K562 (cell line): ENCODE results near the gene SLC49A3. TPM values are rescaled to one million over a fixed set of nuclear protein-coding genes. Genes with fewer than 3 reads are reported as not detected.
A peak's percentile ranks its signal among the peaks of the same experiment; 100 is the strongest.

Source experiments
- ATAC-seq: fragments of 200-7000 bp; cut with Tn5 transposase; 3 replicates; pipeline ENCODE4 v1.9.1; 2020; ENCODE audit warnings: moderate library complexity
- BruUV-seq: library from RNA; stranded (reverse); fragments of 400-500 nt; replicated peaks from 2 replicates; lab custom pipeline; 2021; lab: Mats Ljungman, UMichigan
- CTCF ChIA-PET: fragments of 300-600 bp; formaldehyde crosslinking; extraction: SDS; loops from one replicate; lab custom pipeline; 2021; ENCODE audit warnings: low intra/inter-chr PET ratio; lab: Yijun Ruan, JAX
- POLR2A ChIA-PET: fragments of 300-600, 350-650 bp; sonication (Branson Sonifier 250); formaldehyde crosslinking; extraction: SDS; loops from one replicate; lab custom pipeline; 2021; ENCODE audit warnings: antibody characterized with exemption, inconsistent platforms; lab: Yijun Ruan, JAX
- DNase-seq, 4 experiments: peaks; one replicate each; pipeline versions ENCODE4 v3.0.0 to v3.0.0-alpha.2; 2011 to 2018; ENCODE audit warnings: low spot score in 3 of 4, mixed read lengths in 3 of 4; ENCODE audit errors: extremely low read depth in 1 of 4
- FAIRE-seq: peaks from 2 replicates; lab custom pipeline; 2011; peaks lifted over from hg19 to GRCh38; lab: Jason Lieb, UNC
- H2AFZ ChIP-seq: 2 replicates; pipeline ENCODE4 v1.6.0; 2011; ENCODE audit warnings: low read depth, low read length, control low read depth, inconsistent platforms
- H3K27ac ChIP-seq: fragments of 200-600 bp; 3 replicates; pipeline ENCODE4 v1.8.0; 2011; ENCODE audit warnings: low read depth, mild to moderate bottlenecking, control low read depth, inconsistent platforms, low read length, moderate library complexity, mixed read lengths; ENCODE audit errors: extremely low read depth
- H3K27me3 ChIP-seq, 2 experiments: fragments of 300-600 bp in 1 of 2; 2 replicates in 1 of 2; 3 replicates in 1 of 2; pipeline versions ENCODE4 v1.6.0 to v1.8.0; 2011; ENCODE audit warnings: inconsistent platforms in 2 of 2, low read length in 2 of 2, mild to moderate bottlenecking in 1 of 2, mixed read lengths in 1 of 2, moderate library complexity in 1 of 2; ENCODE audit not compliant: control insufficient read depth in 2 of 2, insufficient read depth in 2 of 2
- H3K36me3 ChIP-seq: fragments of 300-600 bp; 3 replicates; pipeline ENCODE4 v1.8.0; 2011; ENCODE audit warnings: mild to moderate bottlenecking, low read length, inconsistent platforms; ENCODE audit not compliant: control insufficient read depth, insufficient read depth
- H3K4me1 ChIP-seq, 2 experiments: fragments of 200-600 bp in 1 of 2; replicated peaks in 1 of 2; 2 replicates in 1 of 2; 3 replicates in 1 of 2; pipeline versions ENCODE4 v1.5.1 to v1.8.0; 2011; ENCODE audit warnings: inconsistent platforms in 2 of 2, low read length in 2 of 2, mild to moderate bottlenecking in 1 of 2, mixed read lengths in 1 of 2, moderate library complexity in 1 of 2; ENCODE audit not compliant: control insufficient read depth in 2 of 2, insufficient read depth in 2 of 2
- H3K4me2 ChIP-seq: 2 replicates; pipeline ENCODE4 v1.6.1; 2011; ENCODE audit warnings: low read length, control low read depth, inconsistent platforms, mixed read lengths; ENCODE audit not compliant: insufficient read depth
- H3K4me3 ChIP-seq: fragments of 200-600 bp; sonication (generic), shearing (Covaris generic); 2 replicates; pipeline ENCODE4 v1.5.1; 2016; ENCODE audit warnings: control low read depth, inconsistent platforms
- H3K79me2 ChIP-seq: fragments of 200-600 bp; 3 replicates; pipeline ENCODE4 v1.8.0; 2011; ENCODE audit warnings: low read length, inconsistent platforms; ENCODE audit not compliant: control insufficient read depth, insufficient read depth
- H3K9ac ChIP-seq, 2 experiments: 2 replicates each; pipeline versions ENCODE4 v1.6.0 to v1.6.1; 2011; ENCODE audit warnings: low read depth in 2 of 2, low read length in 2 of 2, control low read depth in 1 of 2, inconsistent platforms in 1 of 2, mild to moderate bottlenecking in 1 of 2, mixed read lengths in 1 of 2; ENCODE audit not compliant: insufficient read depth in 1 of 2
- H3K9me1 ChIP-seq: one replicate; pipeline ENCODE4 v1.6.0; 2011; ENCODE audit warnings: inconsistent platforms, mild to moderate bottlenecking, low read length, moderate library complexity; ENCODE audit not compliant: control insufficient read depth, insufficient read depth
- H3K9me3 ChIP-seq: replicated peaks from 2 replicates; pipeline ENCODE4 v1.5.1; 2011; ENCODE audit warnings: low read depth, low read length, inconsistent platforms; ENCODE audit not compliant: control insufficient read depth, insufficient read depth
- H4K20me1 ChIP-seq: replicated peaks from 2 replicates; pipeline ENCODE4 v1.6.1; 2011; ENCODE audit warnings: low read length, inconsistent platforms, mixed read lengths; ENCODE audit not compliant: control insufficient read depth, insufficient read depth
- POLR2G ChIP-seq: fragments of 200-400 bp; formaldehyde crosslinking; IDR thresholded peaks from 2 replicates; pipeline ENCODE4 v1.6.1; 2017; ENCODE audit warnings: low read depth, mild to moderate bottlenecking, antibody characterized with exemption, low read length, moderate library complexity
- ZKSCAN1 ChIP-seq: fragments of 150-350 bp; IDR thresholded peaks from 2 replicates; pipeline ENCODE4 v1.6.1; 2016; ENCODE audit warnings: low read depth, low read length
- ZNF175 ChIP-seq: fragments of 200-800 bp; sonication (Bioruptor generic); IDR thresholded peaks from 2 replicates; pipeline ENCODE4 v1.6.1; 2016; ENCODE audit warnings: low read depth, mild to moderate bottlenecking, missing genetic modification characterization, missing compliant biosample characterization
- WGBS: fragments of 100-300 bp; shearing (Covaris generic); methylation state at CpG from one replicate; pipeline ENCODE4 v1.1.6; 2016; ENCODE audit warnings: low coverage, mixed read lengths; ENCODE audit not compliant: insufficient coverage; ENCODE audit errors: missing lambda C conversion rate; 5-methylcytosine and 5-hydroxymethylcytosine counted together
- in situ Hi-C: fragments of 300-500 bp; cut with MboI; formaldehyde crosslinking; loops from 4 replicates; pipeline ENCODE4 v1.15.0; 2018; ENCODE audit warnings: inconsistent platforms, mixed read lengths
- intact Hi-C: fragments of 100-400 bp; cut with micrococcal nuclease; formaldehyde crosslinking; loops from 2 replicates; pipeline ENCODE4 v1.14.2; 2022
- polyA plus RNA-seq, 8 experiments: library from polyadenylated mRNA; depleted of rRNA in 4 of 8; stranded (reverse) in 5 of 8; unstranded in 3 of 8; fragments of >200 nt; fragmentation: Nextera tagmentation in 2 of 8; fragmentation: Illumina TruSeq in 1 of 8; extraction: Ambion mirVana in 2 of 8; extraction: Trizol in 1 of 8; gene quantifications; 2 replicates each; pipeline versions ENCODE4 v1.2.1 to v1.2.3, GENCODE V29; 2011 to 2014; ENCODE audit warnings: inconsistent platforms in 1 of 8, missing spikeins in 1 of 8
- total RNA-seq, 7 experiments: library from RNA; depleted of rRNA in 6 of 7; stranded (reverse); fragments of >200 nt in 6 of 7; fragmentation: Illumina TruSeq in 2 of 7; extraction: Trizol in 2 of 7; gene quantifications; 2 replicates each; pipeline versions ENCODE4 v1.2.1 to v1.2.3, GENCODE V29; 2011 to 2021; ENCODE audit warnings: low replicate concordance in 1 of 7
- TF ChIP-seq, protein P1 (sequence below): fragments of 250-450 bp; sonication (Bioruptor Pico); IDR thresholded peaks from 2 replicates; pipeline ENCODE4 v1.5.0; 2021; ENCODE audit warnings: mild to moderate bottlenecking, moderate library complexity

Gene SLC49A3
- total and polyA plus RNA-seq, 9 of the 15 experiments (the other 6 are each of a cell fraction or from before 2014, with no cell fraction given) = 0.24 to 0.41 TPM; not detected in 7

DNA sequence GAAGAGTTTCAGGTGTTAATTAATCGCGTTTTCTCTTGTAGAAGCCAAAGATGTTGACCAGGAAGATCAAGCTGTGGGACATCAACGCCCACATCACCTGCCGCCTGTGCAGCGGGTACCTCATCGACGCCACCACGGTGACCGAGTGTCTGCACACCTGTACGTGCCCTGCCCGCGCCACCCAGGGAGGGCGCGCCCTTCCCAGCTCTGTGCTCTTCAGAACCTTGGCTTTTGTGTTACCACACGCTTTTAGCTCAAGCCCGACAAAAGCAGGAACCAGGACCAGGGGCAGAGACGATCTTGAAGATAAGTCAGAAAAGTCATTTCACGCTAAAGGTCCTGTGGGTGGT, 44.7 kb upstream of the SLC49A3 start:
- no peak for DNase-seq
- BruUV-seq = no TSS peak
- no peak overlapping the region for H3K27ac ChIP-seq
- H3K36me3 ChIP-seq = peaks cover 62% of the 10 kb centered on the region; the same call in 2 of the 3 replicates
- no peak for TF ChIP-seq ZNF175 (CRISPR knock-in tag)
- TF ChIP-seq ZKSCAN1 = no peak
- no peaks in the 10 kb centered on the region for H3K9me1 ChIP-seq
- H3K9ac ChIP-seq = no peak overlapping the region; a peak in 1 of 4 replicates
- FAIRE-seq = no peak
- 95% methylated on average over 14 of the region's 18 CpGs for WGBS
- no peaks in the 10 kb centered on the region for H4K20me1 ChIP-seq
- peaks cover 0 to 37% of the 10 kb centered on the region in 2 experiments; a peak in 2 of 5 replicates for H3K4me1 ChIP-seq
- in situ Hi-C loops = no loop called here
- no peak overlapping the region for H3K4me3 ChIP-seq
- no peak overlapping the region for H2AFZ ChIP-seq
- H3K27me3 ChIP-seq = no peaks in the 10 kb centered on the region
- H3K4me2 ChIP-seq = no peak overlapping the region
- peaks cover 4% of the 10 kb centered on the region; the same call in 1 of the 3 replicates for H3K79me2 ChIP-seq
- H3K9me3 ChIP-seq = peaks cover 4% of the 10 kb centered on the region
- ATAC-seq = no peak
- intact Hi-C loops = loop anchor here (10.0 kb wide), 1 partner anchor 49 kb away; the partner anchor contains the start of gene SLC49A3
- ChIA-PET CTCF (no interaction called here), POLR2A (interaction anchor here (0.7 kb wide), 1 partner anchor 131 kb away, joined by 3 read pairs; no protein-coding TSS in a partner anchor)

DNA sequence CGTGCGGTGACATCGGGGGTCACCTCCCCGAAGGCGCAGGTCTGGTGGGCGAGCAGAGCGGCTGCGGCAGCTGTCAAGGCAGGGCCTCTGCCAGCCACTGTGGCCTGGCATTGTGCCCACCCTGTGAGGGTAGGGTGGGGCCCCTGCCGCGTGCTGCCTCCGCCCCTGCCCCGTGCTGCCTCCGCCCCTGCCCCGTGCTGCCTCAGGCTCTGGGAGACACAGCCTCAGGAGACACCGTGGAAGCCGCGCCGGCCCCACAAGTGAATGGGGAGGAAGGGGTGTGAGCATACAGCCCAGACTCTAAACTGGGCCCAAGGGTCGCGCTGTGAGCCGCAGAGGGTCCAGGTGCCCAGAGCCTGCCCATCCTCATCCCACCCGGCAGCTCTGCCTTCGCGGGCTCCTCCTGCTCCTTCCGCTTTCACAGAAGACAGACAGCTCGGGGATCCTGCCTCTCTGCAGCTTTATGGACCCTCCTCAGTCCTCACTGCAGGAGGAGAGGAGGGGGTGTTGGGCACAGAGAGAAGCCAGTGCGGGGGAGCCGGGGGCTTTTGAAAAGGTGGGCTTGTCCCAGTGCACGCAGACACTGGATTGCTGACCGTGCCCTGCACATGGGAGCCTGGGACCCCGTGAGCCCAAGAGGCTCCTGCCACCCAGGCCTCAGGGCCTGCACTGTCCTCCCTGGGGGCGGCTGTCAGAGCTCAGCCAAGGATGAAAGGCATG, 44.1 kb upstream of the SLC49A3 start:
- BruUV-seq = no TSS peak
- Histone ChIP-seq H3K9me1 (no peaks in the 10 kb centered on the region), H3K4me3 (no peak overlapping the region), H3K9ac (no peak overlapping the region; a peak in 1 of 4 replicates), H2AFZ (no peak overlapping the region), H3K79me2 (peaks cover 9% of the 10 kb centered on the region), H4K20me1 (no peaks in the 10 kb centered on the region), H3K4me2 (no peak overlapping the region), H3K27me3 (no peaks in the 10 kb centered on the region), H3K9me3 (peaks cover 4% of the 10 kb centered on the region), H3K27ac (no peak overlapping the region), H3K36me3 (peaks cover 60% of the 10 kb centered on the region; the same call in 2 of the 3 replicates), H3K4me1 (peaks cover 0 to 37% of the 10 kb centered on the region in 2 experiments; a peak in 3 of 5 replicates)
- FAIRE-seq (no peak), DNase-seq (no peak), ATAC-seq (no peak)
- TF ChIP-seq POLR2G = peak; percentile 33; the same call in 1 of the 2 replicates
- TF ChIP-seq, protein P1, sequence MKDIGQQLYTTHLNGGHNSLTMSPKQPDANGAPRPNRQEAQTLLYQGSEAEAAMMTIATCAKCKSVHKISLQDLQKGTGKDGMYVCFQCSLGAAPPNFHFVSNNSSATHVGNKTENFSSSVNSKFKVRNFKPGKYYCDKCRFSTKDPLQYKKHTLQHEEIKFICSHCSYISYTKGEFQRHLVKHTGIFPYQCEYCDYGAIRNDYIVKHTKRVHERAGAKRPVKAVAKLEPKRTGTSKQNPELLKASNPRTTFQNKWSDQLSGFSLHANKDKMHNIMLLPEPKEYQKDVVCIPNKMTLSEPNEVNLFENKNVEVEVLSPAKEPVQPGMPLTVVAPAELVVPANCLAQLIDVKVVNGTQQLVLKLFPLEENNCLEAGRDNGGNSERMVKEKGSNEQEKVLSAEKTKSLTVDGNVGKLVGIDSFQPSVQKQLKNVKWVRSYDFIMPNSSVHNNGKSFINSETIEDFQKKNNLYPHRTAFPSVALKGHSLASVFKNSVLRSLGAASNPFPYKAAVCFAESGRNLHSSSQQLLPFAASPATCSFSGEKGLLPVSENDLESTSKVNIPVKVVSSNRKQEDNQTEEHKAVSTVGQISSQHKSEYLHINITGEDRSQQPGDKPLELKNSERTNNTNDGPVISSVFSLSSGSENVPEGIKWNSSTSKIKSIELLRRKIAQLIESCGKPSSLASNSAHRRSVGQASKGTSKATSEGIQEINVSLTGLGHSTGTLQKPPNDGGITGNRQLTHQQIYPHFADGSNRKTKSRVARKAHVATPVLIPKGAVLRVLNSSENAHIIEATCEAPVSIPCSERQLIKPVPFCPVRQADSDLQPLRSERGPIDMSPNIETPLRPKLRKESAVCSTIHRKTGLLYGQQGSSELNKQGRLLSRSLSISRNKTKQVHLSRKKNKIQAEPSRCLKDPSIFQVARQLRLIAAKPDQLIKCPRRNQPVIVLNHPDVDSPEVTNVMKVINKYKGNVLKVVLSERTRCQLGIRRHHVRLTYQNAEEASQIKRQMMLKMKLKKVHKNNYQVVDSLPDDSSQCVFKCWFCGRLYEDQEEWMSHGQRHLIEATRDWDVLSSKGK (CRISPR knock-in tag) = no peak
- POLR2A ChIA-PET = interaction anchor here (0.7 kb wide), 1 partner anchor 130 kb away, joined by 3 read pairs; no protein-coding TSS in a partner anchor
- in situ Hi-C loops (no loop called here), intact Hi-C loops (loop anchor here (10.0 kb wide), 1 partner anchor 48 kb away; the partner anchor contains the start of gene SLC49A3)
- 95% methylated on average over 21 of the region's 32 CpGs for WGBS
- CTCF ChIA-PET = no interaction called here
